HepG2 (cell line): Measurements from ENCODE around the gene FAM124B. TPM values are rescaled to one million over a fixed set of nuclear protein-coding genes. Genes with fewer than 3 reads are reported as not detected.

Source experiments
- ATAC-seq: fragments of 200-7000 bp; cut with Tn5 transposase; 3 replicates; pipeline ENCODE4 v1.9.1; 2020; ENCODE audit warnings: mild to moderate bottlenecking, moderate library complexity
- BruUV-seq: library from RNA; stranded (reverse); fragments of 400-500 nt; replicated peaks from 2 replicates; lab custom pipeline; 2021; lab: Mats Ljungman, UMichigan
- CTCF ChIA-PET: fragments of 300-600 bp; formaldehyde crosslinking; extraction: SDS; loops from one replicate; lab custom pipeline; 2021; ENCODE audit warnings: low total read pairs, inconsistent platforms, low intra/inter-chr PET ratio; lab: Yijun Ruan, JAX
- POLR2A ChIA-PET: fragments of 350-600 bp; sonication (Branson Sonifier 250); formaldehyde crosslinking; loops from one replicate; lab custom pipeline; 2020; ENCODE audit warnings: antibody characterized with exemption, inconsistent platforms; lab: Yijun Ruan, JAX
- DNase-seq: peaks from one replicate; pipeline ENCODE4 v3.0.0-alpha.2; 2015; ENCODE audit warnings: low spot score
- FAIRE-seq: peaks from 3 replicates; lab custom pipeline; 2011; peaks lifted over from hg19 to GRCh38; lab: Jason Lieb, UNC
- H2AFZ ChIP-seq: one replicate; pipeline ENCODE4 v1.6.1; 2011; ENCODE audit warnings: low read length, inconsistent platforms
- H3K27ac ChIP-seq: fragments of 300-600 bp; 3 replicates; pipeline ENCODE4 v1.8.0; 2011; ENCODE audit warnings: mixed run types, mild to moderate bottlenecking, mixed read lengths, low read length, inconsistent platforms; ENCODE audit not compliant: insufficient read depth; ENCODE audit errors: extremely low read length
- H3K27me3 ChIP-seq, 2 experiments: fragments of 200-600 bp in 1 of 2; 2 replicates in 1 of 2; 3 replicates in 1 of 2; pipeline versions ENCODE4 v1.6.0 to v1.8.0; 2011; ENCODE audit warnings: low read length in 2 of 2, mild to moderate bottlenecking in 2 of 2, moderate library complexity in 2 of 2, inconsistent platforms in 1 of 2; ENCODE audit not compliant: insufficient read depth in 2 of 2, control insufficient read depth in 1 of 2
- H3K36me3 ChIP-seq, 2 experiments: fragments of 200-600 bp in 1 of 2; replicated peaks in 1 of 2; 2 replicates in 1 of 2; 3 replicates in 1 of 2; pipeline versions ENCODE4 v1.5.1 to v1.8.0; 2011; ENCODE audit warnings: low read length in 2 of 2, inconsistent platforms in 1 of 2; ENCODE audit not compliant: insufficient read depth in 2 of 2, control insufficient read depth in 1 of 2
- H3K4me1 ChIP-seq: 2 replicates; pipeline ENCODE4 v1.5.1; 2012; ENCODE audit warnings: low read length, inconsistent platforms; ENCODE audit not compliant: insufficient read depth
- H3K4me2 ChIP-seq: 2 replicates; pipeline ENCODE4 v1.6.0; 2011; ENCODE audit warnings: low read depth, low read length, inconsistent platforms
- H3K4me3 ChIP-seq, 3 experiments: fragments of 200-600 bp in 1 of 3; sonication (generic), shearing (Covaris generic) in 1 of 3; replicated peaks in 1 of 3; 2 replicates each; pipeline ENCODE4 v1.5.1; 2011 to 2016; ENCODE audit warnings: low read length in 3 of 3, inconsistent platforms in 2 of 3, low read depth in 2 of 3, mild to moderate bottlenecking in 2 of 3, control low read depth in 1 of 3, mixed read lengths in 1 of 3; ENCODE audit not compliant: insufficient read depth in 1 of 3
- H3K79me2 ChIP-seq: one replicate; pipeline ENCODE4 v1.6.1; 2011; ENCODE audit warnings: low read length, inconsistent platforms; ENCODE audit not compliant: insufficient read depth
- H3K9ac ChIP-seq: 2 replicates; pipeline ENCODE4 v1.6.0; 2011; ENCODE audit warnings: mild to moderate bottlenecking, low read depth, low read length, inconsistent platforms; ENCODE audit not compliant: insufficient read depth
- H3K9me3 ChIP-seq: 2 replicates; pipeline ENCODE4 v1.5.1; 2012; ENCODE audit warnings: mild to moderate bottlenecking, low read length
- H4K20me1 ChIP-seq: 2 replicates; pipeline ENCODE4 v1.6.0; 2011; ENCODE audit warnings: inconsistent platforms, mild to moderate bottlenecking, low read length, moderate library complexity; ENCODE audit not compliant: insufficient read depth
- ARNTL ChIP-seq: sonication (generic); formaldehyde crosslinking; IDR thresholded peaks from 2 replicates; pipeline ENCODE4 v1.4.0; 2020; ENCODE audit warnings: mild to moderate bottlenecking, missing genetic modification reagents
- KLF6 ChIP-seq: IDR thresholded peaks from 2 replicates; pipeline ENCODE4 v1.8.0; 2016; ENCODE audit warnings: missing biosample characterization, missing genetic modification reagents
- RNF219 ChIP-seq: sonication (generic); formaldehyde crosslinking; IDR thresholded peaks from 2 replicates; pipeline ENCODE4 v1.5.0; 2020; ENCODE audit warnings: mild to moderate bottlenecking, missing genetic modification reagents
- WGBS: methylation state at CpG from one replicate; pipeline ENCODE4 v1.1.6; 2017; ENCODE audit warnings: low lambda C conversion rate; 5-methylcytosine and 5-hydroxymethylcytosine counted together
- in situ Hi-C: cut with HindIII; loops from 2 replicates; pipeline ENCODE4 v1.10.0; 2017; ENCODE audit warnings: low pct_unique_long_range_greater_than_20kb; ENCODE audit not compliant: extremely low pct_ligation_motif_present
- intact Hi-C: fragments of 100-400 bp; cut with micrococcal nuclease; formaldehyde crosslinking; loops from one replicate; pipeline ENCODE4 v1.10.0; 2022; ENCODE audit not compliant: unreplicated experiment
- polyA plus RNA-seq, 8 experiments: library from polyadenylated mRNA; depleted of rRNA in 3 of 8; stranded (reverse) in 7 of 8; unstranded in 1 of 8; fragments of >200 nt; fragmentation: Illumina TruSeq in 4 of 8; extraction: Trizol in 4 of 8; gene quantifications; 2 replicates each; pipeline versions ENCODE4 v1.2.1 to v1.2.3, GENCODE V29; 2011 to 2016; ENCODE audit warnings: low read depth in 4 of 8, missing spikeins in 1 of 8, mixed read lengths in 1 of 8; ENCODE audit not compliant: insufficient read depth in 1 of 8
- total RNA-seq, 5 experiments: library from RNA; depleted of rRNA; stranded (reverse); fragments of >200 nt; fragmentation: Illumina TruSeq; extraction: Trizol; gene quantifications; 2 replicates each; pipeline ENCODE4 v1.2.3, GENCODE V29; 2016; ENCODE audit warnings: low read depth in 1 of 5
- TF ChIP-seq, protein P1 (sequence below): IDR thresholded peaks from 2 replicates; pipeline ENCODE4 v1.6.1; 2016; ENCODE audit warnings: missing biosample characterization, missing genetic modification reagents, low read depth
- TF ChIP-seq, protein P2 (sequence below): sonication (generic); formaldehyde crosslinking; IDR thresholded peaks from 2 replicates; pipeline ENCODE4 v1.4.0; 2020; ENCODE audit warnings: low read depth, missing genetic modification reagents

Gene FAM124B
- total and polyA plus RNA-seq, 2 of the 13 experiments (the other 11 are each of a cell fraction or from before 2014, with no cell fraction given) = not detected

- no peak for TF ChIP-seq RNF219 (CRISPR knock-in tag)
- TF ChIP-seq ARNTL (CRISPR knock-in tag) = no peak
- TF ChIP-seq, protein P1, sequence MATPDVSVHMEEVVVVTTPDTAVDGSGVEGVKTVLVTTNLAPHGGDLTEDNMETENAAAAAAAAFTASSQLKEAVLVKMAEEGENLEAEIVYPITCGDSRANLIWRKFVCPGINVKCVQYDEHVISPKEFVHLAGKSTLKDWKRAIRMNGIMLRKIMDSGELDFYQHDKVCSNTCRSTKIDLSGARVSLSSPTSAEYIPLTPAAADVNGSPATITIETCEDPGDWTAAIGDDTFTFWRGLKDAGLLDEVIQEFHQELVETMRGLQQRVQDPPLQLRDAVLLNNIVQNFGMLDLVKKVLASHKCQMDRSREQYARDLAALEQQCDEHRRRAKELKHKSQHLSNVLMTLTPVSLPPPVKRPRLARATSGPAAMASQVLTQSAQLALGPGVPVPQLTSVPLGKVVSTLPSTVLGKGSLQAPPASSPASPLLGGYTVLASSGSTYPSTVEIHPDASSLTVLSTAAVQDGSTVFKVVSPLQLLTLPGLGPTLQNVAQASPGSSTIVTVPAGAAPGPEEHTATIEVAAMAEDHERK (CRISPR knock-in tag) = no peak
Measured at GRCh38 chr2:224434618-224435017, 32.7 kb upstream of the FAM124B start (continued).

GRCh38 chr2:224433442-224433841, 31.5 kb upstream of the FAM124B start:
- no peaks in the 10 kb centered on the region for H3K4me1 ChIP-seq
- H2AFZ ChIP-seq = no peak overlapping the region
- no peaks in the 10 kb centered on the region for H4K20me1 ChIP-seq
- FAIRE-seq (no peak), ATAC-seq (no peak), DNase-seq (no peak)
- no peak overlapping the region for H3K4me2 ChIP-seq
- ChIA-PET CTCF (no interaction called here), POLR2A (no interaction called here)
- no TSS peak for BruUV-seq
- no peaks in the 10 kb centered on the region for H3K36me3 ChIP-seq
- TF ChIP-seq, protein P2, sequence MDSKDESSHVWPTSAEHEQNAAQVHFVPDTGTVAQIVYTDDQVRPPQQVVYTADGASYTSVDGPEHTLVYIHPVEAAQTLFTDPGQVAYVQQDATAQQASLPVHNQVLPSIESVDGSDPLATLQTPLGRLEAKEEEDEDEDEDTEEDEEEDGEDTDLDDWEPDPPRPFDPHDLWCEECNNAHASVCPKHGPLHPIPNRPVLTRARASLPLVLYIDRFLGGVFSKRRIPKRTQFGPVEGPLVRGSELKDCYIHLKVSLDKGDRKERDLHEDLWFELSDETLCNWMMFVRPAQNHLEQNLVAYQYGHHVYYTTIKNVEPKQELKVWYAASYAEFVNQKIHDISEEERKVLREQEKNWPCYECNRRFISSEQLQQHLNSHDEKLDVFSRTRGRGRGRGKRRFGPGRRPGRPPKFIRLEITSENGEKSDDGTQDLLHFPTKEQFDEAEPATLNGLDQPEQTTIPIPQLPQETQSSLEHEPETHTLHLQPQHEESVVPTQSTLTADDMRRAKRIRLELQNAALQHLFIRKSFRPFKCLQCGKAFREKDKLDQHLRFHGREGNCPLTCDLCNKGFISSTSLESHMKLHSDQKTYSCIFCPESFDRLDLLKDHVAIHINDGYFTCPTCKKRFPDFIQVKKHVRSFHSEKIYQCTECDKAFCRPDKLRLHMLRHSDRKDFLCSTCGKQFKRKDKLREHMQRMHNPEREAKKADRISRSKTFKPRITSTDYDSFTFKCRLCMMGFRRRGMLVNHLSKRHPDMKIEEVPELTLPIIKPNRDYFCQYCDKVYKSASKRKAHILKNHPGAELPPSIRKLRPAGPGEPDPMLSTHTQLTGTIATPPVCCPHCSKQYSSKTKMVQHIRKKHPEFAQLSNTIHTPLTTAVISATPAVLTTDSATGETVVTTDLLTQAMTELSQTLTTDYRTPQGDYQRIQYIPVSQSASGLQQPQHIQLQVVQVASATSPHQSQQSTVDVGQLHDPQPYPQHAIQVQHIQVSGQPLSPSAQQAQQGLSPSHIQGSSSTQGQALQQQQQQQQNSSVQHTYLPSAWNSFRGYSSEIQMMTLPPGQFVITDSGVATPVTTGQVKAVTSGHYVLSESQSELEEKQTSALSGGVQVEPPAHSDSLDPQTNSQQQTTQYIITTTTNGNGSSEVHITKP (CRISPR knock-in tag) = no peak
- TF ChIP-seq KLF6 = no peak
- intact Hi-C loops = no loop called here
- H3K9ac ChIP-seq = no peak overlapping the region
- H3K9me3 ChIP-seq = no peaks in the 10 kb centered on the region
- no peaks in the 10 kb centered on the region for H3K79me2 ChIP-seq
- H3K4me3 ChIP-seq = no peak overlapping the region
- 56% methylated on average over 10 of the region's 10 CpGs for WGBS
- no peaks in the 10 kb centered on the region; a peak in 1 of 5 replicates for H3K27me3 ChIP-seq
- in situ Hi-C loops = no loop called here
- no peak overlapping the region for H3K27ac ChIP-seq
